HG03097 (cell line): Measurements from ENCODE around the gene CTH.
"Not testable (repeated sequence)": the region's sequence is repeated elsewhere in the genome, so short reads cannot be mapped to it uniquely, and the experiment has no call there.

Source experiments
- ATAC-seq: cut with Tn5 transposase; IDR thresholded peaks from one replicate; pipeline ENCODE4 v1.9.1; 2021; ENCODE audit not compliant: unreplicated experiment, low FRiP score

Gene CTH

GRCh38 chr1:70410604-70411359 is at the start of gene CTH:
Gene CTH, plus strand, starts transcription at chr1:70411268. Its CDS starts 148 bp downstream, at chr1:70411416.
- ATAC-seq, result peak; percentile 100

DNA sequence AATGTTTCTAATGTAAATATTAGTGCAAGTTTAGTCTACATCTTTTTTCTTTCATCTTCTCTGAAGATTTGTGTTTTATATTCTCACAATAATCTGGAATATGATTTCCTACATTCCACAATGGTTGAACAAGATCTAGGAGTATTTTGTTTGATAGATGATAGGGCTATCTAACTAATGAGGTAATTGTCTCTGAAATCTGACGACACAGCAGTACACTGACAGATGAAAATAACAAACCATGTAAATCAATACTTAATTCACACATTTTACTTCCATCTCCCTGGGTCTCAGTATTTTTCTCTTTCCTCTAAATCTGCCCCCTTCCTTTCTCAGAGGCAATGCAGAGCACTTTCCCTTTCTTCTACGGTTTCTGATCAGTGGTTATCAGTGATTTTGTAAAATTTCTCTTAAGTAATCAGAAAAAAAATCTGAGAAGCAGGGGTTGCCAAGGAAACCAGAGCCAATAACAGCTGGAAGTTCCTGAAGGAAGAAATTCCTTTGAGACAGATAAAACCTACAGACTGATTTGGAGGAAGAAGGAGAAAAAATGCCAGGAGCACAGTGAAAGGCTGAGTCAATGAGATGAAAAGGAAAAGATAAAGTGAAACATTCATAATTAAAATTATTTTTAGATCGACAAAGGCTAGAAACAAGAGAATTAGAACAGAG is 49.2 kb upstream of the CTH start:
- no peak for ATAC-seq

GRCh38 chr1:70364439-70364838 is 46.6 kb upstream of the CTH start:
- ATAC-seq, result peak; percentile 65

GRCh38 chr1:70366425-70366952 is 44.6 kb upstream of the CTH start:
- ATAC-seq, result not testable (repeated sequence)

- not testable (repeated sequence) for ATAC-seq
Observed at GRCh38 chr1:70366997-70367396, 44.1 kb upstream of the CTH start.

DNA sequence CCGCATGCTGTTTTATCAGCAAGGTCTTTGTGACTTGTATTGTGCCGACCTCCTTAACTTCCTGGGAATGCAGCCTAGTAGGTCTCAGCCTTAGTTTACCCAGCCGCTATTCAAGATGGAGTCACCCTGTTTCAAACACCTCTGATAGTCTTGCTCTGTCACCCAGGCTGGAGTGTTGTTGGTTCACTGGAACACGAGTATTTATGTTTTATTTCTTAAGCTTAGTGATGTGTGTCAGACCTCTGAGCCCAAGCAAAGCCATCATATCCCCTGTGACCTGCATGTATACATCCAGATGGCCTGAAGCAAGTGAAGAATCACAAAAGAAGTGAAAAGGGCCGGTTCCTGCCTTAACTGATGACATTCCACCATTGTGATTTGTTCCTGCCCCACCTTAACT is 43.7 kb upstream of the CTH start:
- not testable (repeated sequence) for ATAC-seq

GRCh38 chr1:70371586-70371985 is 39.5 kb upstream of the CTH start:
- not testable (repeated sequence) for ATAC-seq

DNA sequence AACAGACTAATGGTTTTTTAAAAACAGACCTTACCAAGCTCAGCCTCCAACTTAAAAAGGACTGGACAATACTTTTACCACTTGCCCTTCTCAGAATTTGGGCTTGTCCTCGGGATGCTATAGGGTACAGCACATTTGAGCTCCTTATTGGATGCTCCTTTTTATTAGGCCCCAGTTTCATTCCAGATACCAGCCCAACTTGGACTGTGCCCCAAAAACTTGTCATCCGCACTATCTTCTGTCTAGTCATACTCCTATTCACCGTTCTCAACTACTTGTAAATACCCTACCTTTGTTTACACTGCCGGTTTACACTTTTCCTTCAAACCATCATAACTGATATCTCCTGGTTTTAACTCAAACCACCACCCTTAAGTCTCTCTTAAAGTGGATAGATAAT is 38.6 kb upstream of the CTH start:
- no peak for ATAC-seq

GRCh38 chr1:70373580-70373979 is 37.5 kb upstream of the CTH start:
- ATAC-seq, result not testable (repeated sequence)

GRCh38 chr1:70376196-70376595 is 34.9 kb upstream of the CTH start:
- no peak for ATAC-seq

- ATAC-seq, result peak; percentile 92
Observed at GRCh38 chr1:70382682-70383081, 28.4 kb upstream of the CTH start.

DNA sequence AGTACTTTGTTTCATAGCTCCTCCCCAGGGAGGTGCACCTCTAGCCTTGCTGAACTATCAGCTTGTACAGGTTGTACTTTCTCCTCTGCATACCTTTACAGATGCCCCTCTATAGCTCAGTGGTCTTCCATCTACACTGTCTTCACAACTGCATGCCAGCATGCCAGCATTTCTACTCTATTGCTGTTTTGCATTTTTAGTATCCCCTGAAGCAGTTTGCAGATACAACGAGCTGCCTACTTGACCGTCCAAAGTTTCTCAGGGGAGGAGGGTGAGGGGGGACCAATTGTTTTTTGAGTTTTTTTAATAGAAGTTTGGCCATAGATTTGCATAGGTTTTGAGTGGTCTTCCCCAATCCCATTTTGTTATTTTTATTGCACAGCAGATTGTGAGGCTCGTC is 27.6 kb upstream of the CTH start:
- no peak for ATAC-seq

DNA sequence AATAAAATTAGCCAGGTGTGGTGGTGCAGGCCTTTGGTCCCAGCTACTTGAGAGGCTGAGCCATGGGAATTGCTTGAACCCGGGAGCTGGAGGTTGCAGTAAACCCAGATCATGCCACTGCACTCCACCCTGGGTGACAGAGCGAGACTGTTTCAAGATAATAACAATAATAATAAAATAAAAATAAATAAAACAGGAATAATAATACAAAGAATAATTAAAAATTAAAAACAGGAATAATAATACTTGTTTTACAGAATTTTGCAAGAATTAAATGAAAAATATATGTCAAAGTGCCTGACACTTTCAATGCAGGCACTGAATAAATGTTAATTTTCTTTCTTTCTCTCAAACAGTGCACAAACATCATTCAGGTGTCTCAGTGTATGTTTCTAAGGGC is 26.5 kb upstream of the CTH start:
- no peak for ATAC-seq

- no peak for ATAC-seq
Observed at GRCh38 chr1:70385477-70385876, 25.6 kb upstream of the CTH start.

DNA sequence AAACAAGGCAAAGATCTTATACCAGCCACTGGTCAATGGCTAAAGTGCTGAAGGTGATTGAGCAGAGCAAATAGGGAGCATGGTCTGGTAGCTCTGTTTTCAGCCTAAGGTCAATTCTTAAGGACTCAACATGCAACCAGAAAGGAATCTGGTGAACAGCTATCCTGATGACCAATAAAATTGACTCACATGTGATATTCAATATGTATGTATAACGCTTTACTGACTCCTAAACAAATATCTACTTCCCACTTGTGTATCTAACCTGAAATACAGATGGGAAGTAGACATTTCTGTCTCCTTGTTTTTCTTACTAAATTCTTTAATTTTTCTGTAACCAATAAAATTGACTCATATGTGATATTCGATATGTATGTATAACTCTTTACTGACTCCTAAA is 24.9 kb upstream of the CTH start:
- ATAC-seq, result no peak

DNA sequence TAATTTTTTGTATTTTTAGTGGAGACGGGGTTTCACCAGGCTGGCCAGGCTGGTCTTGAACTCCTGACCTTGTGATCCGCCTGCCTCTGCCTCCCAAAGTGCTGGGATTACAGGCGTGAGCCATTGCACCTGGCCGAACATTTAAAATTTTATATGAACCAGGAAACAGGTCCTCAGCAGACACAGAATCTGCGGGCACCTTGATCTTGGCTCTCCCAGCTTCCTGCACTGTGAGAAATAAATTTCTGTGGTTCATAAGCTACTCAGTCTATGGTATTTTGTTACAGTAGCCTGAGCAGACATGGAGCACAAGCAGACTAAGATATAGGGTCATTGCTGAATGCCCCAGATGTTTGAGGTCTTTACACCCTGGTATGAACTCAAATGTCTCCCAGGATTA is 23.6 kb upstream of the CTH start:
- ATAC-seq, result no peak

DNA sequence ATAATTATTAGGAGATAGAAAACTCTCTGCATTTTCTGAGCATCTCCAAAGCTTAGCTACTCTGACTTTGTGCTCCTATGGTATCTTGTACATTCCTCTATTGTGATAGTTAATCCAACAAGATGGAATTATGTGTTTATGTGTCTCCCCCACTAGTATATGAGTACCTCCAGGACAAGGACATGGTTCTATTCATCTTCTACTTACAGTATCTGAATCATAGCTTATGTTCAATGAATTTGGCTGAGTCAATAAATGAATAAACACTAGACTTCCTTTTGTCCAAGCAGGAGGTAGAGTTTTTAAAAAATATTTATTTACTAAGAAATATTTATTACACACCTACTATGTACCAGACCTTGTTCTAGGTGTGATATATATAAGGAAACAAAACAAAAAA is 18.4 kb upstream of the CTH start:
- no peak for ATAC-seq

DNA sequence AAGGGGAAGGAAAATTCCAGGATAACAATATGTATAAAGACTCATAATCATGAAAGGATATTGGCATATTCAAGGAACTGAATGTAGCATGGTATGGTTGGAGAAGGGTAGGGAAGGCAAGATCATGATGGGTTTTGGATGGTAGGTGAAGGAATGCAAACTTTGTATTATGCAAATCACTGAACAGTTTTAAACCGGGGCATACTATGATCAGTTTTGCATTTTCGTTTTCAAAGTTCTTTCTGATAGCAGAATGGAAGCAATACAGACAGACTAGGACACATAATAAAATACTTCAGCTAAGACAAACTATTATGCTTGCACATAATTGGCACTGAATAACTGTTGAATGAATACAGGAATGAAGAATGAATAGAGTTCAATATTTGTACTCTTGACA is 14.5 kb upstream of the CTH start:
- ATAC-seq, result no peak

DNA sequence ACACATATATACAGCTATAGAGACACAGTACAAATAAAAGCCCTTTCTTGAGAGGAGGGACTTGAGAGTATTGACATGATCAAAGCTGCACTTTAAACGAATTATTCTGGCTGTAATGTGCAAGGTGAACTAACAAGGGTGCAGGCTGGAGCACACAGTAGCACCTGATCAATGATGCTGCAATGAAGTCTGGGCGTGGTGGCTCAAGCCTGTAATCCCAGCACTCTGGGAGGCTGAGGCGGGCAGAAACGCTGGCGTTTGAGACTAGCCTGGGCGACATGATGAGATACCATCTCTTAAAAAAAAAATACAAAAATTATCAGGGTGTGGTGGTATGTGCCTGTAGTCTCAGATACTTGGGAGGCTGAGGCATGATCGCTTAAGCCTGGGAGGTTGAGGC is 14.1 kb upstream of the CTH start:
- no peak for ATAC-seq

DNA sequence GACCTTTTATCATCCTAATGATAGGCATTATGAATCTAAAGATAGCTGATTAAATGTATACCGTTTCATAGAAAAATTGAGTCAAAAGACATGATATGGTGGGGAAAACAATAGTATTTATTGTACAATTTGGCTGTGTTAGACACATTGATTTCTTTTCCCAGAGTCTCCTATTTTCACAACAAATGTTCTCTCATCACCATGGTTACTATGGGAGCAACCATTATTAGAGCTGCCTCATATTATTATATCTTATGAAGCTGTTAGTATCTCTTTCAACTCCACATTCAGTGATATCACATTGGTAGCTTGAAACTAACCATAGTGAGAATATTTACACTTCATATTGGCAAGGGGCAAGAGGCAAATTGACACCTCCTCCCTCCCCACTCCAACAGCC is 10.7 kb upstream of the CTH start:
- no peak for ATAC-seq

GRCh38 chr1:70401974-70402373 is 9.1 kb upstream of the CTH start:
- no peak for ATAC-seq

DNA sequence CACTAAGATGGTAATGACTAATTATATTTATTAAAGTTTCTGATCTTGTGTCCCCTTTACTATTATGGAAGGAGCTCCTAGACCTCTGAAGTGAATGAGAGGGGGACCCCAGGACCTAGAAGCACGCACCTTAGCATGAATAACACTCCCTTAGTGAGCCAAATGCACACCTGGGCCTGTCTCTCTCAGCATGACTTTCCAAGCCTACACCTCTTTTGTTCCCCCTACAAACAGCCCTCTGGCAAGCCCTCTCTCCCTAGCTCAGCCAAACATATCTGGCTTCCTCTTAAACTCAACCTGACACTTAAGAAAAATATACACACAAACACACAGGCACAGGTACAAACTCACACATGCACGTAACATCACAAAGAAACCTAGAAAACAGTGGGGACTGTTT is 7.3 kb upstream of the CTH start:
- ATAC-seq, result no peak
